ENCODE results near the gene CEP85L. TPM values are rescaled to one million over a fixed set of nuclear protein-coding genes. Genes with fewer than 3 reads are reported as not detected.

Gene CEP85L
- total RNA-seq, 1 donor from 2014 or later: 12.6 TPM

- H3K27me3 Mint-ChIP-seq (ENCODE audit: insufficient read depth, low read depth): peaks cover 2% of the 10 kb centered on the region
- Histone ChIP-seq H3K79me2 (ENCODE audit: low read depth) (no peaks in the 10 kb centered on the region), H2AFZ (replicated peaks) (no peak overlapping the region), H3K4me1 (no peaks in the 10 kb centered on the region), H3K9me3 (ENCODE audit: low read depth) (no peaks in the 10 kb centered on the region), H3K36me3 (no peaks in the 10 kb centered on the region), H3K4me3 (no peak overlapping the region), H3F3A (ENCODE audit: low read depth) (no peaks in the 10 kb centered on the region), H3K27ac (no peak overlapping the region), H3K4me2 (no peak overlapping the region), H3K27me3 (no peaks in the 10 kb centered on the region), H3K9ac (no peak overlapping the region), H4K20me1 (ENCODE audit: low read depth) (no peaks in the 10 kb centered on the region)
- DNase-seq (ENCODE audit: low spot score): no peak
- no peaks in the 10 kb centered on the region for H3K4me1 Mint-ChIP-seq
- H3K4me3 Mint-ChIP-seq: no peak overlapping the region
- no peak overlapping the region for H3K27ac Mint-ChIP-seq
- peaks cover 33% of the 10 kb centered on the region for H3K36me3 Mint-ChIP-seq
- TF ChIP-seq CTCF (IDR thresholded peaks at IDR 0.05) (no peak), EZH2phosphoT487 (IDR thresholded peaks at IDR 0.05) (no peak), EZH2 (IDR thresholded peaks at IDR 0.05) (no peak)
- H3K9me3 Mint-ChIP-seq: peaks cover 8% of the 10 kb centered on the region
Measured at GRCh38 chr6:118500130-118501015, 151.0 kb downstream of the CEP85L start.

- TF ChIP-seq EZH2 (IDR thresholded peaks at IDR 0.05): no peak
- TF ChIP-seq EZH2phosphoT487 (IDR thresholded peaks at IDR 0.05): no peak
- TF ChIP-seq CTCF (IDR thresholded peaks at IDR 0.05): no peak
- Histone ChIP-seq H3K79me2 (ENCODE audit: low read depth) (no peaks in the 10 kb centered on the region), H4K20me1 (ENCODE audit: low read depth) (no peaks in the 10 kb centered on the region), H2AFZ (replicated peaks) (no peak overlapping the region), H3K4me3 (no peak overlapping the region), H3K27me3 (no peaks in the 10 kb centered on the region), H3K27ac (no peak overlapping the region), H3K9me3 (ENCODE audit: low read depth) (no peaks in the 10 kb centered on the region), H3K4me1 (peaks cover 7% of the 10 kb centered on the region), H3K4me2 (no peak overlapping the region), H3K36me3 (no peaks in the 10 kb centered on the region), H3F3A (ENCODE audit: low read depth) (no peaks in the 10 kb centered on the region), H3K9ac (no peak overlapping the region)
- Mint-ChIP-seq H3K4me1 (no peaks in the 10 kb centered on the region), H3K36me3 (peaks cover 13% of the 10 kb centered on the region), H3K4me3 (no peak overlapping the region), H3K9me3 (peaks cover 2% of the 10 kb centered on the region), H3K27me3 (ENCODE audit: insufficient read depth, low read depth) (peaks cover 2% of the 10 kb centered on the region), H3K27ac (no peak overlapping the region)
- DNase-seq (ENCODE audit: low spot score): no peak
Measured at GRCh38 chr6:118495485-118496280, 155.7 kb downstream of the CEP85L start.

GRCh38 chr6:118494091-118494490 is 157.3 kb downstream of the CEP85L start:
- no peak for TF ChIP-seq EZH2 (IDR thresholded peaks at IDR 0.05)
- TF ChIP-seq EZH2phosphoT487 (IDR thresholded peaks at IDR 0.05): no peak
- no peak for TF ChIP-seq CTCF (IDR thresholded peaks at IDR 0.05)
- Mint-ChIP-seq H3K27ac (no peak overlapping the region), H3K9me3 (peaks cover 9% of the 10 kb centered on the region), H3K4me1 (no peaks in the 10 kb centered on the region), H3K36me3 (peaks cover 24% of the 10 kb centered on the region), H3K27me3 (ENCODE audit: insufficient read depth, low read depth) (peaks cover 2% of the 10 kb centered on the region), H3K4me3 (no peak overlapping the region)
- Histone ChIP-seq H2AFZ (replicated peaks) (no peak overlapping the region), H3K4me3 (no peak overlapping the region), H4K20me1 (ENCODE audit: low read depth) (no peaks in the 10 kb centered on the region), H3F3A (ENCODE audit: low read depth) (no peaks in the 10 kb centered on the region), H3K27ac (no peak overlapping the region), H3K4me2 (no peak overlapping the region), H3K9ac (no peak overlapping the region), H3K4me1 (peaks cover 7% of the 10 kb centered on the region), H3K79me2 (ENCODE audit: low read depth) (no peaks in the 10 kb centered on the region), H3K36me3 (no peaks in the 10 kb centered on the region), H3K27me3 (no peaks in the 10 kb centered on the region), H3K9me3 (ENCODE audit: low read depth) (no peaks in the 10 kb centered on the region)
- no peak for DNase-seq (ENCODE audit: low spot score)
